Measurements from ENCODE around the gene RREB1.
A peak's percentile ranks its signal among the peaks of the same experiment; 100 is the strongest.

RREB1 gene

DNA sequence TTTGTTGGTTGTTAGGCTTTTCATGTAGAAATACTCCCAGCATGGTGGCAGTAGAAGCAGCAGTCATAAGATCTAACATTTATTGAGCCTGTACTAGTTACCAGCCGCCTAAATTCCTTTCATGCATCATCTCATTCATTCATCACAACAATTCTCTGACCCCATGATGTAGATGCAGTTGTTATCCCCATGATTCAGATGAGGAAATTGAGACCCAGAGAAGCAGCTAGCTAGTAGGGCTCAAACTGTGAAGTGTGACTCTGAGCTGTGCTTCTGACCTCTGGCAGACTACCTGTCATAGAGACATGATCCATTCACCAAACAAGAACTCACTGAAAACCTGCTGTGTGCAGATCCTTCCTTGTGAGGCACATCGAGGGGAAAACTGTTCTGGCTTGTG is 16.9 kb downstream of the RREB1 start:
- DNase-seq (ENCODE audit: low read depth in 2 of 2), result no peak

DNA sequence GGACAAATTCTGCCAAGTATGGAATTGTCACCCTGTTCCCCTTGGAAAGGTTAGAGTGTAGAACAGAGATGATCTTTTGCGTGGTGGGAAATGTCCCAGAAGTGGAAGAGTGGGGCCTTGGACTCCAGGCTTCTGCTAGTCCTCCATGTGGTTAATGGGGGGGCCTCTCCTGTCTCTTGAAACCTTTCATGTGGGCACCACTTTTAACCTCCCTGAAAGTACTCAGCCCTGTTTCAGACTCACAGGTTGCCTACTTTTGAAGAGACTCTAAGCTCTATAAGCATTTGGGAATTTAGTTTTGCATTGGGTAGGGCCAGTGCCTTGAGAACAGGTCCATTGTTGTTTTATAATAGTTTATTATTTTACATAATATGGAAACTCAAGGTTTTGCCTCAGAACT is 17.5 kb downstream of the RREB1 start:
- DNase-seq (ENCODE audit: low read depth in 2 of 2), result no peak

DNA sequence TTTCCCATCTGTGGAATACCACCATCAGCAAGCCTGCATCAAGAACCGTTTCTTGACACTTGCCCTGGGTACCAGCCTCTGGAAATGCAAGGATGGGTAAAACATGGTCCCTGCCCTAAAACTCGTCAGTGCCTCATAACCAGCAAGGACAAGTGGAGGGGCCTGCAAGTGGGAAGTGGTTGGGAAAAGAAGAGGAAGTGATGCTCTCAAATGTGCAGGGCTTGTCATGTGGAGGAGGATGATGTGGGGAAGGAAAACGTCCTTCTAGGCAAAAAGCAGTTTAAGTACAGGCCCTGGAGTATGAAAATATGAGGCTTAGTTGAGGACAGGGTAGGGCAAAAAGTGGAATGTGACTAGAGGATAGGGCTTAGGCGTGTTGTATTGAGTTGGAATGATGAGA is 19.0 kb downstream of the RREB1 start:
- no peak for DNase-seq (ENCODE audit: low read depth in 2 of 2)

DNA sequence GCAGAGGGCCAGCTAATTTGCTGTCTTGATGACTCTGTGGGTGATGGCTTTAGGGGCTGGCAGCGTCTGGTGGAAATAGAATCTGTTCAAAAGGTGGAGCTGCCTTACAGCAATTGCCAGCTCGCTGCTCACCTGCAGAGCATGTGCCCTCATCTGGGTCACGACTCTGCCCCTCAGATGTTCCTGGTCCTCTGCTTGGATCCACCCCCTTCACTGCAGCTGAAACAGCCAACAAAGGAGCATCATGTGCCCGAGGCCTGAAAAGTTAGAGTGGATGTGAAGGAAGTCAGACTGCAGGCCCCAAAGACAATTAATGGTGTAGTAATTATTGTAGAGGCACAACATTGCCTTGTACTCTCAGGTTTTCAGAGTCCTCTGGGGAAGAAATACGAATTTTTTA is 19.9 kb downstream of the RREB1 start:
- no peak for DNase-seq (ENCODE audit: low read depth in 2 of 2)

DNA sequence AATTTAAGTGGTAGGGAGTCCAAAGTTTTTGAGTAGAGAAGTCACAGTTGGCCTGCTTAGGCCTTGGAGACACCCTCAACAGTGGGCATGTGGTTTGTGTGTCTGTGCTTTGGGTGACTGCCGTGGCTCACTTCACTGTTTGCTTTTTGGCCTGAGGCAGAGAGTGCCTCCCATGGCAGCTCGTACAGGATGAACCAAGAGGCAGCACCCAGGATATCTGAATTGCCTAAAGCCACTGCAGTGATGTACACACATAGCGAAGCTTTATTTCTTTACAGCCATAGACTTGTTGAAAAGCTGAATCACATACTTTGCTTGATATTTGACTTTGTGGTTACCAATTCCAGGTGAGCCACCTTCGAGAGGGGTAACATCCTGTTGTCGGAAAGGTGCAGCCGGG is 21.6 kb downstream of the RREB1 start:
- no peak for DNase-seq (ENCODE audit: low read depth in 2 of 2)

DNA sequence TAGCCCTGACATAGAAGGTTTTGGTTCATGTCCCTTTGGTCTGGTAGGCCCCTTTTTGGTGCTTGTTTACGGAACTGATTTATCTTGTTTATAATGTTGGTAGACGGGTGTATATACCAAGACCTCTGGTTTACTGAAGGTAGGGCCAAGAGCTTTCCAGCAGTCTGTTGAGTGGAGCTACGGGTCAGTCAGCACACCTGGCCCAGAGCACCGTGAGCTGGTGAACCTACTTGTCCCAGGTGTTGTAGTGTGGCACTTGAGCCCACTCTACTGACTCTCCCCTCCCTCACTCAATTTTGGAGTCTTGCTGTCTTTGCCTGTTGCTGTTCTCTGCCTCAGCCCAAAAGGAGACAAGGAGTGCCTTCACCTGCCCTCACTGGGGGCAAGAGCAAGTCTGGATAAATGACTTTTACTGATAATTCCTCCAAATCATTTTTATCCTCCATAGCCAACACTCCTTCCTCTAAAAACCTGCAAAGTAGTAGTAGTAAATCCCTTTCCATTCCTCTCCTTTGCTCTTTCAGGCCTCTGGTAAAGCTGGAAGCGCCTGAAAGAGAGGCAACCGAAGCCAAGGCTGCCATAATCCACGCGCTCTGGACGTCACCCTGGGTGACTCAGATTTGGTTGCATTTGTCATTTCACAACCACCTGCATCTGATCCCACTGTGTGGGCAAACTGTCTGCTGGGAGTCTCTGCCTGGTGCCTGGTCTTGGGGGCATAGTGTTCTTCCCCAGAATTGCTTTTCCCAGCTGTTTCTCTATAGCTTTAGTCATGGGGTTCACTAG is 22.2 kb downstream of the RREB1 start:
- DNase-seq (ENCODE audit: low read depth in 2 of 2), result no peak

DNA sequence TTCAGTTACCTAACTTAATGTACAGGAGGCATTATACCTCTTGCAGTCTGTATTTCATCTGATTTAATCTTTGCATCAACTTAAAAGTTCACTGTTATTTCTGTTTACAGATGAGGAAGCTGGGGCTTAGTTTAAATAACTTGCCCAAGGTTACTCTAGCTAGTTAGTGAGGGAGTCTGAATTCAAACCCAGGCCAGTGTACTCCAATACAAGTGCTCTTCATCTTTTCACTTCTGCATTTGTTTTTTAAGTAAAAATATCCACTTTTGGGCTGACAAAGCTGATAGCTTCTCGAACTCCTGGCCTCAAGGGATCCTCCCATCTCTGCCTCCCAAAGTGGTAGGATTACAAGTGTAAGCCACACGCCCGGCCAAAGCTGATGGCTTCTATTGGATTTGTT is 23.6 kb downstream of the RREB1 start:
- DNase-seq (ENCODE audit: low read depth in 2 of 2), result no peak

DNA sequence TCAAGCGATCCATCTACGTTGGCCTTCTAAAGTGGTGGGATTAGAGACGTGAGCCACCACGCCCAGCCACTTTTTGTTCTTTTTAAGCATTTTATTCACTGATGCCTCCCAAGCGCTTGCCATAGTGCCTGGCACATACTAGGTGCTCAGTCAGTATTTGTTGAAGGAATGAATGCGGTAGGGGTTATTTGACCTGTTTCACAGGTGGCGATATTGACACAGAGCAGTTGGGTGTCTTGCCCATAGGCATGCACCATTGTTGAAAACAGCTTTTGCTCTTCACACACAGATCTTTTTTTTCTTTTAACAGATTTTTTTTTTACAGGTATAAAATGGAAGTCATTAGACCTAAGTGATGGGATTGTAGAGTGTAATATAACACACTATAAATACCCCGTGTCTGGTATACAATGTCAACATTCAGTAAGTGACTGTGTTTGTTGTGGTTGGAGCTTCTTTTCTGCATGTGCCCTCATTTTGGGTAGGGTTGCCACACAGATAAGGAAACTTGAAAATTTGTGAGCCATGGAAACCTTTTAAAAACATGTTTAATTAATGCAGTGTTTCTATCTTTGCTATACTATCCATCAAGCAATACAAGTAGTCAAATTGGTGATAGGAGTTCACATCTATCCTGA is 24.8 kb downstream of the RREB1 start:
- DNase-seq (ENCODE audit: low read depth in 2 of 2), result no peak

DNA sequence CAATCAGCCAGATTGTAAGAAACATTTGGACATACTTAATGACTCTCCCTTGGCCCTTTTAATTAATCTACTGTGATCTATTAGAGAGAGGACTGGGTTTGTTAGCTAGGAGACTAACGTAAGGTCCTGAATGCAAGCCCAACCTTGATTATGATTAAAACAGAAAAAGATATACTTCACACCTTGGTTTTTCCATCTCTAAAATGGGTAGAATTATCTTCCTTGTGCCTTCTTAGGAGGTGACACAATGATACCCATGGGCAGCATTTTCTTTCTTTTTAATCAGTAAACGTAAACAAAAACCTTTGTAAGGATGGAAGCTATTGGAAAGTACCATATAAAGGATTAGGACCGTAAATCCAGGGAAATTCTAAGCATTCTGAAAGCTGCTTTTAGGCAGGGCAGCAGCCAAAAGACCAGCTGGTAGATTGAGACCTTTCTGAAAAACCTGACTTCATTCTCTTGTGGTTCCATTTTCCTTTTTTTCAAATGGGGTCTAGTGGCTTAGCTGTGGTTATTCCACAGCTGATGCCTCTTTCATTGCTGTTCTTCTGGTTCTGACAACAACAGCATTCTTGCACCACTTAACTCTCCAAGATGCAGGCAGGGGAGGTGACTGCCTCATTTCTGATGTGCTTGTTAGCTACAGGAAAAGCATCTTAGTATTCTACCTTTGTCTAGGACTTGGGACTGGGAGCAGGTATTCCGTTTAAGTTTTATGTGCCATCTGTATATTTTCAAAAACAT is 27.4 kb downstream of the RREB1 start:
- no peak for DNase-seq (ENCODE audit: low read depth in 2 of 2)

DNA sequence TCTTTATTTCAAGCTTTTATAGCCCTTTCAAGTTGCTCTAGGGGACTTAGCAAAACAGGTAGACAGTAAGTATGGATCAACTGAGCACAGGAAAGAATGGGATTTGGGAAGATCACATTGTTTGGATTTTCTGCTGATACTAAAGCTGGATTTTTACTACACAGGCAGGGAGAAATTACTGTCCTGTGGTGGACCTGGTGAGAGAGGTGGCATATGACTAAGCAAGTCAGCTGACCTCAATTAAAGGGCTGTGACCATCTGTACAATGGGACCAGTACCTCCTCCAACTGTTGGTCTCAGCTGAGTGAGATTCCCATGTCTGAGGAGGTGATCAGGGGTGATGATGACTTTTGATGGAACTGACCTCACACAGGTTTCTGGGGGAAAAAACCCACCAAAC is 28.0 kb downstream of the RREB1 start:
- DNase-seq (ENCODE audit: low read depth in 2 of 2), result no peak

DNA sequence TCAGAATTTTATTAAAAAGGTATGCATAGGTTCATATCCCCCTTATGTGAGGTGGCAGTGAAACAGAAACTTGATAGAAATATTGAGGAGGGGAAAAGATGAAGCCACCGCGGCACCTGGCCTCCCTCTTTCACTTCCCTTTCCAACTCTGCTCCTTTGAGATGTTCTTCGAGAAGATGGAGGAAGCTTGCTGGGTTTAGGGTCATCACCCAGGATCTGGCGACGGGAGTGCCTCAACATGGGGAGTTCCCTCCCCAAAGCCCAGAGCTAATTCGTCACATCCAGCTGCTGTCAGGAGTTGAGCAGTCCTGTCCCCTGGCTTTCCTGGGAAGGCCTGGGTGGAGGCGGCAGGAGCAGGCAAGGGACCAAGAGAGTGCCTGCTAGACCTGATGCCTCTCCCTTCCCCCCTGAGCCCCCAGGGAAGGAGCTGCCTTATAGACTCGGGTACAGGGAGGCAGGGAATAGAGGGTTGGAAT is 29.1 kb downstream of the RREB1 start:
- no peak for DNase-seq (ENCODE audit: low read depth in 2 of 2)

DNA sequence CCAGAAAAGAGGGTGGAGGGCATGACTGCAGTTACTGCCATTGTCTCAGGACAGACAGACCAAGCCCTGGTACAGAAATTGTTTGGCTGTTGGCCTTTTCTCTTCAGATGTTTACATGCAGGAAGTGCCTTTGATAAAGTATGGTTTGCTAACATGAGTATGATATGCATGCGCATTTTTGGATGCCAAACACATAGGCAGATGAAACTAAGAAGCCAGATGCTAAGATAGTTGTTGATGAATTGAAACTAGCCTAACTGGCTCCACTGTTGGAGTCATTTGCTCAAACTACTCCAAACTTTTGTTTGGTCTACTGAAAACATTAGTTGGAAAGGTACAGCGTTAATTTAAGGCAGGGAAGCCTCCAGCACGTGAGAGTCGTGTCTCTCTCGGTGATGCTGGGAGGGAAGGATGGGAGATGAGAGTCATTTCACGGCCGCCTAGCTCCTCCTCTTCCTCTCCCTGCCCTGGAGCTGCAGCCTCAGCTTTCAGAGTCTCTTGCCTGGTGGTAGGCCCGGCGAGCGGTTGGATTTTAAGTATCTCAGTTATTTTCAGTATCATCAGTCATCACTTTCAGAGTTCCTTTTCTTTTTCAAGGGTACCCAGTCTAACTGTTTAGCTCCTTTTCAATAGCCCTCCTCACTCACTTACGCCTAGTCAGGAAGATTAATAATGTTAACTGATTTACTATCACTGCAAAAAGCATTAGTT is 29.7 kb downstream of the RREB1 start:
- DNase-seq (ENCODE audit: low read depth in 2 of 2), result peak; percentile 52 to 64

DNA sequence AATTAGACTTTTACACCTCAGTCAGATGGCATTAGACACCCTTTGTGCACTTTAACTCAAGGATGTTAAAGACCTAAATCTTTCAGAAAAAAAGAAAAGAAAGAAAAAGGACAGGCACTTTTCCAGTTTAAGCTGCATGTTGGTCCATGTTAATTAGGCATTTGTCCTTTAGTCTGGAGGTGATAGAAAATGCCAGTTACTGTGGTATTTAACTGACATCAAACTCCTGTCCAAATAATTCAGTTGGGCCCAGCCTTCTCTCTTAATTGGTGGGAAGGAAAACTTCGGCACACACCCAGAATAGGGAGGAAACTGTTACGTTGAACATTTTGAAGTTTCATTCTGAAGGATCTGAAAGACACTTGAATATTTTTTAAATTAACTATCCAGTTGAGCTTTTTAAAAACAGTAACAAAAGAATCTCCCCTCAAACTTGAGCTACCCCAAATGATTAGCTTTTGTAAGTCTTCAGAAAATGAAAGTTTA is 30.3 kb downstream of the RREB1 start:
- DNase-seq (ENCODE audit: low read depth in 2 of 2), result no peak

DNA sequence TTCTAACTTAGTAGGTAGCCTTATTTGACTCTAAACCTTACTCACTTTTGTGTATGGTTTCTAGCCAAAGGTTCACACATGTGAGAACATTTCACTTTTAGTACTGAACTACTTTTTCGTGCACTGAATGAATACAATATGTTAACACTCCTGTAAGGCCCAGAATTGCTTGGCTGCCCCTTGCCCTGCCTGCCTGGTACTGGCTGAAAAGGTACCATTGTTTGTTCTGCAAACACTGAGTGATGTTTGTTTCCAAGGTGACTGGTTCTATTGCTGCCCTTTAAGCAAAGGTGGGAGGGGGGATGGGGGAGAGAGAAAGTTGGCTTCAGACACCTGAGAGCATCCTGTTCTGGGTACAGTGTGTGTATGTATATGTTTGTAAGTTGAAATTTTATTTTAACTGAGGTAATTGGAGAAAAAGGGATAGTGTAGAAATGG is 31.2 kb downstream of the RREB1 start:
- DNase-seq (ENCODE audit: low read depth in 2 of 2), result no peak

DNA sequence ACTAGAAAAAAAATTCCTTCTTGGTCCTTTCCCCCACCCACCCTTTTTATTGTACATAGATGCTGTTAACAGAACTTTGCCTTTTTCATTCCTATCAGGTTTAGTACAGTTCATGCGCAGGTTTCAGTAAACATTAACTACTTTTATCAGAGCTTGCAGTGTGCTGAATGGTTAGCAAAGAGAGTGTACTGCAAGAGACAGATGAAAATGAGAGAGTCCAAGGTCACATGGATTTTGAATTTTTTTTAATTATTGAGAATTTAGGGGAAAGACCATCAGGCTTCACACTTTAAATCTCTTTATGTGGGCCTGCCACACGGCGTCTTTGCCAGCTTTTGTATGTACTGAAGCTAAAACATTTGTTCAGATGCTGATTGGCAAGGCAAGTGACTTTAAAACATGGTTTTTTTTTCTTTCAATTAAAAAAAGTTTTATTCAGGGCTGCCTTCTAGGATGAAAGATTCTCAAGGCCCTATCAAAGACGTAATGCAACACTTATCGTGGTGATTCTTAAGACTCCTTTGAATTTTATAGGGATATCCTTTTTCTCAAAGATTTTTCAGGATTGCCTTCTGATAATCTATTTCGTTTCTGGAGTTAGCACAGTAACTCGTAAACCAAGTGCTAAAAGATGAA is 32.2 kb downstream of the RREB1 start:
- no peak for DNase-seq (ENCODE audit: low read depth in 2 of 2)

DNA sequence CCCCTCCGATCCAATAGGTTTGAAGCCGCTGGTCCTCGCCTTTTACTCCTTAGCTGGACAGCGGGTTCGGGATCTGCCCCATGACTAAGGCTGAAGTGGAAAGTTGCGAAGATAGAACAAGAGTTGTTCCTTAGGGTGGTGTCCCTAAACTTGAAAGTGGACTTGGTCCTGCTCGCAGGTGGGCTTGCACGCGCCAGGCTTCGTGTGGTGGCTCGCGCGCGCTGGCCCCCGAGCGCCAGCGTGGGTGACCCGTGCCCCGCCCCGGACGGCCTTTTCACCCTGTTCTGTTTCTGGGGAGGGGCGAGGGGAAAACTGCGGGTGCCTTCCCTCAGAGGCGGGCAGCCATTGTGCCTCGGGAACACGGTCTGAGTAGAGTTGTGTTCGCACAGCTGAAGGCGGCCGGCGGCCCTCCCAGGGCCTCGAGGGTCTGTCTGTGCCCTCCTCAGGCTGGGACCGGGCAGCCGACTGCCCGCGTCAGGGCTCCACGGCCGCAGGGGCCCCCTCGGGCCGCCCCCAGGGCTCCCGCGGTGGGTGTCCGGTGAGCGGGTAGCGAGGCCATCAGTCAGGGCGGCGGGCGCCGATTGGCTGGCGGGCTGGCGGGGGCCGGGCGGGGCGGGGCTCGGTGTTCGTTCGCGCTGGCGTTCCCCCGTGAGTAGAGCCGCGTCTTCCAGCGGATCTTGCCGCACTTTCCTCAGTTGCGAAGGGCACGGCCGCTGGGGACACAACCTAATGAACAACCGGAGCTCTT is 33.0 kb downstream of the RREB1 start:
- peak; percentile 77 to 81 for DNase-seq (ENCODE audit: low read depth in 2 of 2)

DNA sequence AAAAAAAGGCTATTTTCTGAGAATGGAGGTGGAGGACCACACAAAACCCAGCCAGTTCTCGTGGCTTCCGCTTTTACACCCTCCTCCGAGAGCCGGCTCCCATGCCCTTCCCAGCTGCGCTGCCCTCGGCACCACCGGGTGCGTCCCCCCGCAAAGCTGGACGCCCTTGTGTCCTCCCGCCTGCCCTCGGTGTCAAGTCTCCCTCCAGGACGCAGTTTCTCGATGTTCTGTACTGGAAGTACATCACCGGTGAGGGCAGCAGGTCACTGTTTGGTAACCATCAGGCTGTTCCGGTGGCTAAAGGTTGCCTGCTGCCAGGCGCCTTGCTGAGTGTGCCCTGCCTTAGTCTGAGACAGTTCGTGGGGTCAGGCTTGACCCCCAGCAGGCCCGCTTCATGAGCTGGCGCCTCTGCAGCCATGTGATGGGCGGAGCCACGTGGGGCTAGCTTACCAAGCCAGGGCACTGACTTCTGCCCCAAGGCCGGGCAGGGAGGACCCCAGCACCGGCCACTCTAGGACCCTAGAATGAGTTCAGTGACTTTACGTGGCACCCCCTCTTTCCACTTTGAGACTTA is 34.6 kb downstream of the RREB1 start:
- DNase-seq (ENCODE audit: low read depth in 2 of 2), result no peak

DNA sequence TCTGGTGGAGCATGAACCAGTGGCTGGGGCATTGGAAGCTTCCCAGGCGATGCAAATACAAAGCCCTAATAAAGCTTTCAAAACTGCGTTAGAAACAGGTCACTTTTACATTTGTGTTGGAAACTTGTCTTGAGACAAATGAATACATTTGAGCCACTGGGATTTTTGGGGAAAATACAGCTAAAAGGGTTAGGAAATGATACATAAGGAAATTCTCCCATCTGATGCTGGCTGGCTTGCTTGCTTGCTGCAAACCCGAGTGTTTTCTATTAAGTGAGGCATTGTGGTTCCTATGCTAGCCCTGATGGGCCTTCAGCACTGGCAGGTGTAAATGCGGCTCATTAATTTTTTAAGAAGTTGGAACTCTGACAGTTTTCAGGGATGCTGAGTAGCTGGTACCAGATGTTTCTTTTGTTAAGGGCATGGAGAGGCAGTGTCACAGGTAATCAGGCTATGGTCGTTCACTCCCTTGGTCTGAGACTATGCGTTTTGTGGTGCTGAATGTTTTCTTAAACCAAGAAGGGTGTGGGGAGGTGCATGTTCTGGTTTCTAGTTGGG is 35.2 kb downstream of the RREB1 start:
- no peak for DNase-seq (ENCODE audit: low read depth in 2 of 2)

DNA sequence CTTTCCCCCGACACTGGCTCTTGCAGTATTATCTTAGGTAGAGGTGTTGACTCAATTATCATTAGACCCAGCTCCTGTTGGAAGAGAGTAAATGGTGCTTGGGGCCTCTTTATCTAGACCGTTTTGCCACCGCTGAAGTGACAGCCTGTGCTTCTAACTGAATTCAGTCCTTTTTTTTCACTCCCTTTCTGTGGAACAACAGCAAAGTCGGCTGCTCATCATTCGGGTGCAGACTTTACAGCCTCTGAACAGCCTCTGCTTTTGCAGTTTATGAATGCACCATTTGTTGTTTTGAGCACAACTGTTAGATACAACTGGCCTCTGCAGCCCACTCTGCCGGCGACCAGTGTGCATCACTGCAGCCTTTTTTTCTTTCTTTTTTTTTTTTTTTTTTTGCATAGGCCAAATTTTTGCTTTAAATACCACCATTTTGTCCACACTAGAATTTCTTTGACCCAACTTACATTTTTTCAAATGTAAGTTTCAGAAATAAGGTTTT is 35.8 kb downstream of the RREB1 start:
- DNase-seq (ENCODE audit: low read depth in 2 of 2), result no peak

All from stimulated activated CD4-positive, alpha-beta T cell treated with anti-CD3 and anti-CD28 coated beads, Interleukin-4, amount 100 ng/mL, for 48 hours (primary cell).